WTC11 (cell line): ENCODE results near the gene HOXB13. TPM values are rescaled to one million over a fixed set of nuclear protein-coding genes. Genes with fewer than 3 reads are reported as not detected.
"Not testable (repeated sequence)": the region's sequence is repeated elsewhere in the genome, so short reads cannot be mapped to it uniquely, and the experiment has no call there.

Source experiments
- ATAC-seq: fragments of 200-7000 bp; cut with Tn5 transposase; 2 replicates; pipeline ENCODE4 v1.10.0; 2021; ENCODE audit warnings: mild to moderate bottlenecking, moderate library complexity
- CTCF ChIA-PET: fragments of 300-600 bp; sonication (Branson Sonifier 250); formaldehyde crosslinking; loops from one replicate; lab custom pipeline; 2021; ENCODE audit warnings: antibody characterized with exemption; lab: Charles Lee
- POLR2A ChIA-PET: fragments of 350-600 bp; sonication (Branson Sonifier 250); formaldehyde crosslinking; loops from one replicate; lab custom pipeline; 2021; ENCODE audit warnings: antibody characterized with exemption; lab: Charles Lee
- DNase-seq: peaks from one replicate; pipeline ENCODE4 v3.0.0; 2021; ENCODE audit warnings: low spot score
- H3K27ac Mint-ChIP-seq: 2 replicates; pipeline ENCODE4 v1.8.0; 2021; ENCODE audit warnings: mixed read lengths
- H3K27me3 Mint-ChIP-seq: 2 replicates; pipeline ENCODE4 v1.8.0; 2021; ENCODE audit warnings: low read depth, mild to moderate bottlenecking, moderate library complexity, mixed read lengths
- H3K36me3 Mint-ChIP-seq: 2 replicates; pipeline ENCODE4 v1.8.0; 2021; ENCODE audit warnings: mixed read lengths
- H3K4me1 Mint-ChIP-seq: 2 replicates; pipeline ENCODE4 v1.8.0; 2022; ENCODE audit warnings: mixed read lengths
- H3K4me3 Mint-ChIP-seq: 2 replicates; pipeline ENCODE4 v1.8.0; 2021; ENCODE audit warnings: mild to moderate bottlenecking, moderate library complexity, mixed read lengths
- H3K9me3 Mint-ChIP-seq: 2 replicates; pipeline ENCODE4 v1.8.0; 2021; ENCODE audit warnings: mixed read lengths
- CREM ChIP-seq: sonication (generic); formaldehyde crosslinking; IDR thresholded peaks from 2 replicates; pipeline ENCODE4 v1.8.1; 2022; ENCODE audit warnings: mild to moderate bottlenecking, missing genetic modification reagents, moderate library complexity
- E2F4 ChIP-seq: sonication (generic); formaldehyde crosslinking; IDR thresholded peaks from 2 replicates; pipeline ENCODE4 v1.8.1; 2022; ENCODE audit warnings: low read depth, mild to moderate bottlenecking, moderate library complexity, missing genetic modification reagents, borderline replicate concordance
- EMX1 ChIP-seq: fragments of 250-450 bp; sonication (Bioruptor Pico); IDR thresholded peaks from 2 replicates; pipeline ENCODE4 v1.8.0; 2021; ENCODE audit warnings: mild to moderate bottlenecking
- FOXP1 ChIP-seq: sonication (generic); formaldehyde crosslinking; IDR thresholded peaks from 2 replicates; pipeline ENCODE4 v1.8.0; 2022; ENCODE audit warnings: missing genetic modification reagents, mild to moderate bottlenecking, moderate library complexity, borderline replicate concordance
- MXD4 ChIP-seq: fragments of 250-450 bp; sonication (Bioruptor Pico); IDR thresholded peaks from 2 replicates; pipeline ENCODE4 v1.8.0; 2021; ENCODE audit warnings: mild to moderate bottlenecking, moderate library complexity, borderline replicate concordance
- NFATC4 ChIP-seq: fragments of 250-450 bp; sonication (Bioruptor Pico); IDR thresholded peaks from 2 replicates; pipeline ENCODE4 v1.9.0; 2021; ENCODE audit warnings: mild to moderate bottlenecking
- TEAD1 ChIP-seq: sonication (generic); formaldehyde crosslinking; IDR thresholded peaks from 2 replicates; pipeline ENCODE4 v1.8.0; 2022; ENCODE audit warnings: mild to moderate bottlenecking, missing genetic modification reagents
- ZNF121 ChIP-seq: sonication (generic); formaldehyde crosslinking; IDR thresholded peaks from 2 replicates; pipeline ENCODE4 v1.8.0; 2023; ENCODE audit warnings: missing genetic modification reagents
- ZNF138 ChIP-seq: sonication (generic); formaldehyde crosslinking; conservative IDR thresholded peaks from 2 replicates; pipeline ENCODE4 v1.8.1; 2022; ENCODE audit warnings: mild to moderate bottlenecking, moderate library complexity, missing genetic modification reagents
- ZNF263 ChIP-seq: sonication (generic); formaldehyde crosslinking; IDR thresholded peaks from 2 replicates; pipeline ENCODE4 v1.8.1; 2022; ENCODE audit warnings: low read depth, mild to moderate bottlenecking, moderate library complexity, missing genetic modification reagents
- ZNF281 ChIP-seq: sonication (generic); formaldehyde crosslinking; IDR thresholded peaks from 2 replicates; pipeline ENCODE4 v1.8.0; 2023; ENCODE audit warnings: mild to moderate bottlenecking, missing genetic modification reagents
- ZNF512 ChIP-seq: sonication (generic); formaldehyde crosslinking; IDR thresholded peaks from 2 replicates; pipeline ENCODE4 v1.8.1; 2022; ENCODE audit warnings: missing genetic modification reagents, borderline replicate concordance
- ZNF532 ChIP-seq: fragments of 250-450 bp; sonication (Bioruptor Pico); IDR thresholded peaks from 2 replicates; pipeline ENCODE4 v1.9.0; 2021; ENCODE audit warnings: mild to moderate bottlenecking, borderline replicate concordance
- total RNA-seq: library from RNA; stranded (reverse); gene quantifications from 3 replicates; pipeline ENCODE4 v1.2.3, GENCODE V29; 2021

HOXB13 gene
- total RNA-seq, 1 experiment from 2014 or later = 2.8 TPM

- POLR2A ChIA-PET = no interaction called here
- TF ChIP-seq ZNF512 (CRISPR knock-in tag) = no peak
- no peak for TF ChIP-seq E2F4 (CRISPR knock-in tag)
- TF ChIP-seq NFATC4 (CRISPR knock-in tag) = no peak
- TF ChIP-seq, all 79 proteins: peak for 0
- peak overlapping the region; percentile 91 for H3K27ac Mint-ChIP-seq
- H3K4me1 Mint-ChIP-seq = peaks cover 47% of the 10 kb centered on the region
- peaks cover 100% of the 10 kb centered on the region for H3K27me3 Mint-ChIP-seq
- ATAC-seq (no peak), DNase-seq (no peak)
- H3K36me3 Mint-ChIP-seq = no peaks in the 10 kb centered on the region
- CTCF ChIA-PET = interaction anchor here (0.6 to 10.9 kb wide), 13 partner anchors 9 to 772 kb away, joined by 3 to 218 read pairs (median 5); no protein-coding TSS in a partner anchor
- no peaks in the 10 kb centered on the region for H3K9me3 Mint-ChIP-seq
- peak overlapping the region; percentile 85 for H3K4me3 Mint-ChIP-seq
Observed at GRCh38 chr17:48718227-48718760, 10.3 kb downstream of the HOXB13 start.

- peaks cover 100% of the 10 kb centered on the region for H3K27me3 Mint-ChIP-seq
- DNase-seq (no peak), ATAC-seq (no peak)
- H3K9me3 Mint-ChIP-seq = no peaks in the 10 kb centered on the region
- no peaks in the 10 kb centered on the region for H3K36me3 Mint-ChIP-seq
- CTCF ChIA-PET = interaction anchor here (0.6 to 10.9 kb wide), 12 partner anchors 8 to 771 kb away, joined by 3 to 218 read pairs (median 5); no protein-coding TSS in a partner anchor
- no peak for TF ChIP-seq FOXP1 (CRISPR knock-in tag)
- TF ChIP-seq, all 79 proteins: peak for 0
- Mint-ChIP-seq H3K4me1 (peaks cover 42% of the 10 kb centered on the region), H3K27ac (peak overlapping the region; percentile 92), H3K4me3 (peak overlapping the region; percentile 85)
- POLR2A ChIA-PET = no interaction called here
Observed at GRCh38 chr17:48717367-48718226, 11.0 kb downstream of the HOXB13 start.

GRCh38 chr17:48716549-48716948 lies 12.0 kb downstream of the HOXB13 start:
- H3K9me3 Mint-ChIP-seq, POLR2A ChIA-PET, H3K4me3 Mint-ChIP-seq, ATAC-seq, H3K27ac Mint-ChIP-seq, H3K36me3 Mint-ChIP-seq: not testable (repeated sequence)
- CTCF ChIA-PET = interaction anchor here (10.9 kb wide), 1 partner anchor 41 kb away, joined by 218 read pairs; no protein-coding TSS in a partner anchor
- peaks cover 35% of the 10 kb centered on the region for H3K4me1 Mint-ChIP-seq
- TF ChIP-seq ZNF121 (CRISPR knock-in tag) = peak; percentile 93
- TF ChIP-seq, all 79 proteins: peak for 1; not testable (repeated sequence) for 78
- peaks cover 96% of the 10 kb centered on the region for H3K27me3 Mint-ChIP-seq
- not testable (repeated sequence) for DNase-seq

GRCh38 chr17:48715496-48716399 lies 12.8 kb downstream of the HOXB13 start:
- no peak for DNase-seq
- no peak overlapping the region for H3K4me3 Mint-ChIP-seq
- no peaks in the 10 kb centered on the region for H3K36me3 Mint-ChIP-seq
- no peaks in the 10 kb centered on the region for H3K9me3 Mint-ChIP-seq
- no peak overlapping the region for H3K27ac Mint-ChIP-seq
- CTCF ChIA-PET = interaction anchor here (1.1 to 1.4 kb wide), 2 partner anchors 37 to 79 kb away, joined by 3 to 4 read pairs; no protein-coding TSS in a partner anchor
- POLR2A ChIA-PET = no interaction called here
- H3K4me1 Mint-ChIP-seq = peaks cover 35% of the 10 kb centered on the region
- peaks cover 94% of the 10 kb centered on the region for H3K27me3 Mint-ChIP-seq
- ATAC-seq = no peak
- TF ChIP-seq EMX1 (CRISPR knock-in tag) (no peak), ZNF281 (no peak), ZNF263 (no peak), ZNF138 (no peak), MXD4 (CRISPR knock-in tag) (no peak), TEAD1 (CRISPR knock-in tag) (no peak), ZNF532 (CRISPR knock-in tag) (no peak), CREM (no peak)
